GOT3 (cell line): ENCODE results near the gene CCDC191.

Experiments used
- DNase-seq: peaks from one replicate; lab custom pipeline; 2025; ENCODE audit warnings: mixed read lengths; lab: John Stamatoyannopoulos, UW

CCDC191 gene

DNA sequence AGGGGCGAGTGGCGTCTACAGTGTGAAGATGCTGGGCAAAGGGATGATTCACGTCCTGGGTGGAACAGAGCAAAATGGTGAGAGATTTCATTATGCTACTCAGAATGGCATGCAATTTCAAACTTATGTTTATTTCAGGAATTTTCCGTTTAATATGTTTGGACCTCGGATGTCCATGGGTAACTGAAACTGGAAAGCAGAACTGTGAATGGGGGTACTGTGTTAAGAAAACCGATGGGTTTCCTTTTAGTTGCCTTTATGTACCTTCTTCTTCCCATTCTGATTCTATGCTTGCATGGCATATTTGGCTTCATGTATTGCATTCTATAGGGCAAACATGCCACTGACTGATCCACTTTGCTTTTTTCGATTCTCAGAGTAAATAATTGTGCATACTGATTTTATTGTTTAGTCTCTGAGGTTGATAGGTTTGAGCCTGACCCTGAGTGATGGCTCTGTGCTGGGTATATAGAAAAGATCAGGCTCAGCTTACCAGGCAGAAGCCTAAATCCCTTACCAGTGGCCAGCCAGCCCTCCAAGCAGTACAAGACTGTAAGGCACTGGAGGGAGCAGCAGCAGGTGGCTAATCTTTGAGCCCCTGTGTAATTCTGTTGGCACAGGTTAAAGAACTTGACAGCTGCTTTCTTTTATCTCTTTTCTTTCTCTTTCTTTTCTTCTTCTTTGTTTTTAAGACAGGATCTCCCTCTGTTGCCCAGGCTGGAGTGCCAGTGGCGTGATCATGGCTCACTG lies 4.8 kb upstream of the CCDC191 start:
- no peak for DNase-seq

DNA sequence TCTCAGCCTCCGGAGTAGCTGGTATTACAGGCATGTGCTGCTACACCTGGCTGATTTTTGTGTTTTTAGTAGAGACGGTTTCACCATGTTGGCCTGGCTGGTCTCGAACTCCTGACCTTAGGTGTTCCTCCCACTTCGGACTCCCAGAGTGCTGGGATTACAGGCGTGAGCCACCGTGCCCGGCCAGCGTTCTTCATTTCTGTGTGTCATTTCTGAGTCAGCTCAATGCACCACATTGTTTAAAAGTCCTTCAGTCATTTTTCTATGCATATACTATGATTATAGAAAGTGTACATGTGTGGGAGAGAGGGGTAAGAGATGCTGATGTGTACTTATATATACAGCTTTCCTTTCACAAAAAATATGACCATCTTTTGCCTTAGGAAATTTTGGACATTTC lies 2.3 kb upstream of the CCDC191 start:
- no peak for DNase-seq

DNA sequence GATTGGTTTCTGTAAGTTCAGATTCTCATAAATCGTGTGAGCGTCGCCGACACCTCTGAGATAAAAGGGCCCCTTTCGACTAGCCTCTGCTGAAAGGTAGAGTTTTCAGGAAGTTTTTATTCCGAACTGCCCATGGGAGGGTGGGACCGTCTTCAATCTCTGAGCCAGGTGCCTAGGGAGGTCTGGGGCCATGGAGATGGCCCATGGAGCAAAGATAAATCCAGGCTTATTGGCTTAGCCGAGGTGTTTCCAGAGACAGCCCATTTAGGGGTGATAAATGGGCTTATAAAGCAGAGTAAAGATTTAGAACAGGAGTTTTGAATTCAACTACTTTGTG lies 653 bp upstream of the CCDC191 start:
- DNase-seq: no peak

DNA sequence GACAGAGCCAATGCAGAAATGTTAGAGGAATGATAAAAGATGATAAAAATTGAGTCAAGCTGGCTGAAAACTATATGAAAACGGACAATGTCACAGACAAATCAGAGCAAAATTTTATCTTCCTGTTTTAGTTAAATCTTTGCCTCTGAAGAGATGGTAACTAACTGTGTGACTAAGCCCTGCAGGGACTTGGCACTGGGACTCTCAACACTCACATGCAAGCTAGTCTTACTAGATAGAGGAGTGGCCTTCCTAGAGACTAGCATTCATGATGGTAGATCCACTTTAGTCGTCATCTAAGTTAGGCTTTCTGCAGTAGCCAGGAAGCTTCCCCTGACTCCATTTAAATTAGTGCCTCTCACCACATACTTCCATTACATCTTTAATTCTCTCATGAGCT lies 4.1 kb downstream of the CCDC191 start:
- DNase-seq: no peak

DNA sequence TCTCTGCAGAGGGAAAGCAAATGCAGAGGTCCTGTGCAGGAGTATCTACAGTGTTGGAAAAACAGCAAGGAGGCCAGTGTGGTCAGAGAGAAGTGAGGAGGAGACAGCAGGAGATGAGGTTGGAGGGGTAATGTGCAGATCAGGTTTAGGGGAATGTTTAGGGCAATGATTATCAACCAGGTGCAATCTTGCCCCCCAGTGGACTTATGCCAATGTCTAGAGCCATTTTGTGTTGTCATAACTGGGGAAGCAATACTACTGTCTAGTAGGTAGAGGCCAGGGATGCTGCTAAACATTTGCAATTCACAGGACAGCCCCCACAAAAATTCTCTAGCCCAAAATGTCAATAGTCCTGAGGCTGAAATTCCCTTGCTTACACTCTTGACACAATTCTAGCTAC lies 13.1 kb downstream of the CCDC191 start:
- no peak for DNase-seq

DNA sequence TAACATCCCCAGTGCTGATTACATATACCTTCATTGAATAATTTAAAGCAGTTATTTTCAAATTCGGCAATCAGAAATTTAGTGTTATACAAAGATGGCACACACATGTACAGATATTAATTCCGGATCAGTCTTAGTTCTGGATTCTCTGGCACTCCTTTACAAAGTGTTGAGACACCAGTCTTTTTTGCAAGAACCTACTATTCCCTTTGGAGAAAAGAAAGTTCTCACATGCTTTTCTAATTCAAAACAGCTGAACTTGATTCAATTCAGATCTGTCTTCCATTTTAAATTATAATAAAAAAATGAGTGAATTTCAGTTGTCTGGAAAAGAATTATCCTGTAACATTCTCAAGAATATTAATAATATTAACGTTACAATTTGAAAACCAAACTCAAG lies 20.4 kb downstream of the CCDC191 start:
- no peak for DNase-seq

DNA sequence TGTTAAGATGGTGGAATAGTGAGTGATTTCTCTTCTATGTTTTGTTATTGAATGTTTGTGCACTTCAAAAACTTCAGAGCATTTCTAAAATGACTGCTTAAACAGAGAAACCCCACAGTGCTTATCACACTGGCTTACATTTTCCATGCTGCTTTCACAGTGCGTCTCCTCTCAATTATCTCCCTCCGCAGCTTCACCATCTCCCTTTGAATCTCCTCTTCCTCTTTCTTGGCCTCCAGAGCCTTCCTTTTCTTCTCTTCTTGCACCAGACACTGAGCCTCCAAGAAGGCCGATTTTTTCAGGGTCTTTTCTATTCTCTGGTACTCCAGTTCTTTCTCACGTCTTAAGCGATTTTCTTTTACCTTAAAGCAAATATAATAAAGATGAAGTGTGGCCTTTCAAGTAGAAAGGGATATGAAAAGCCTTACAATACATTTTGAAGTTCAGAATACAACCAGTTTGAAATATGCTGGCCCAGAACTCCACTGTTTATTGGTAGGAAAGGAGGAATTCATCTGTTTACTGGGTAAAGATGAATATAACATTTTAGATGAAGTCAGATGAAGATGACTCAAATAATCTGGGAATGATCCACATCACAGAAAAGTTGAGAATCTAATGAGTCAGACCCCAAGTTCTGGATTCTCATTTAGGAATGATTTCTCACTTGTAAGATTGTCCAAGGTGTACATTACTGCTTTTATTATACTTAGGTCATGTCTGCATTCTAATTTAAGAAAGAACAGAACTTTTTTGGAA lies 21.4 kb downstream of the CCDC191 start:
- no peak for DNase-seq

DNA sequence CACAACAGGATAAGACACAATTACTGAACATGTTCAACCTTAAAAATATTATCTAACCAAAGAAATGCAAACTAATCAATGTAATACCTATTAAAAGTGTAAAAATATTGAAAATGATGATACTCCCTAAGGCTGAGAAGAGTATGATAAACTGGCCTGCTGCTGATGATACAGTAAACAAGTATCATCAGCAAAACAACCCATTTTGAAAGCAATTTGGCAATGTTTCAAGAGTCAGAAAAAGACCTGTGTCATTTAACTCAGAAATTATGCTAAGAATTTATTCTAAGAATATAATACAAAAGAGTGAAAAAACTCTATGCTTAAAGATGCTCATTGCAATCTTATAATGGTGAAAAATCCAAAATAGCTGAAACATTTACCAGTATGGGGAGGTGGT lies 22.1 kb downstream of the CCDC191 start:
- no peak for DNase-seq

DNA sequence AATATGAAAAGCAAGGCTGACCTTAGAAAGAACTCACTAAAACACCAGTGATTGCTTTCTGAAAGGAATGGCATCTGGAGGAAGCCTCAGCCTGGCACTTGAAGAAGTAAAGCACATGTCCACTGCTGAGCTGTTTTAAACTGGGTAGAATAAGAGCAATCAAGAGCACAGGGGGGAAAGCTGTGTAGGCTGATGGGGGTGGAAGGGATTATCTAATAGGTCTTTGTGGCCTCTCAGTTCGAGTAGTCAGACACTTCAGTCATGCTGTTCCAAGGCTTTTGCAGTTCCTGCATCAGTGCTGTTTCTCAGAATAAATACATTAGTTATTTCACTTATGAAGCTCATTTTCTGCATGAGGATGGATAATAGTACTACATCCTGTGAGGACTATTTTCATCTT lies 22.6 kb downstream of the CCDC191 start:
- DNase-seq: no peak

DNA sequence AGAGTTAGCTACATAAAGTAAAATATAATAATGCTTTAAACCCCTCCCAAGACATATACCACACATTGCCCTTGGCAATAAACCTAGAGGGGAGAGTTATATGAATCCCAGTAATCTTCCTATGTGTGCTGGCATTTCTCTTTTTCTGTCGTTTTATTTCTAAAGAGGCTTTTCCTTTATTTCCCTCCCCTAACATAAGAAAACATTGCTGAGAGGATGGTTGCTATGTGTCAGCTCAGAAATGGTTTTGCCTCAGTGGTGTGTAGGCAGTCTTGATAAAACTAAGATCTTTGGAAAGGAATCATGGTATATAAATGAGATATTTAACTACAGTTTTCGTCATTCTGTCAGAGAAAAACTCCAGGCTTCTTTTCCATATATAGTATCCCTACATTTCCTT lies 30.0 kb downstream of the CCDC191 start:
- DNase-seq: no peak

DNA sequence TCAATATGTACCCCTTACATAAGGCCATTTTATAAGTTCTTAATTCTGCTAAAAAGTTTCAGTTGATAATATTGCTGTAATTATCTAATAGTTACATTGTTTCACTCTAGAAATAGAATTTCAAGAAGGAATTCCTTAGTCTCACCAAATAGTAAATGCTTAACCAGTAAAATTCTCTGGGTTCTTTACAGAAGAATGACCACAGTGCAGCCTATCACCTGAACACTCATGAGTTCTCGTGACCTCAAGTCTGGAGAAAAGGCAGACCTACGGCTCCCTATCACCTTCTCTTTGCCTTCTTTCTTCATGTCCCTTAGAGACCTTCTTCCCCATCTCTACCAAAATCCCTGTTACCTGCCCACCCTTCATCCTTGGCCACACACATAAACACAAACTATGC lies 30.9 kb downstream of the CCDC191 start:
- no peak for DNase-seq

DNA sequence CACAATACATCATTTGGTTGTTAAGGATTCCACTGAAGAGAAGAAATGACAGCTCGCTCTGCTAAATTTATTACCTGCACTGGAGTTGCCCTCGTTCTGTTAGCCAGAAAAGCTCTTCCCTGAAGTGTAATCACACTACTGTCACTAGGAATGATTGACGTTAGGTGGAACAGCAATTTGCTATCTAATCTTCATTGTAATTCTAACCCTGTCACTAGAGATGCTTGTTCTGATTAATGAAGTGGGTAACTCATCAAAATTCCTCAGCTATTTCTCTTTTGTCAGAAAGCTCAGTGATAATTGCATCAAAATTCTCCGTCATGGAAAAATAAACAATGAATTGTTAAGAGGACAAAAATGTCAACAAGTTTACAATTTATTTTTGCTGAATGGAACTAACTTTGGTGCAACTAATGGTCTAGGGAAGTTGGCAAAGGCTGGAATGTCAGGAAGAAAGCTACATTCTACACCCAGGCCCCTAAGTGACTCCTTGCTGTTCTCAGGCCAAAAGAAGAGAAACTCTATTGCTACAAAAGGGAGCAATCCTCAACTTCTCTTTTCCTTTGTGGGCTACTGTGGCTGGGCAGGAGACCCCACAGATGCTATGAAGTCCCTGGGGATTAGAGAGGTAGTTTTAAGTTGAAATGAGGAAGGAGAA lies 34.1 kb downstream of the CCDC191 start:
- no peak for DNase-seq

DNA sequence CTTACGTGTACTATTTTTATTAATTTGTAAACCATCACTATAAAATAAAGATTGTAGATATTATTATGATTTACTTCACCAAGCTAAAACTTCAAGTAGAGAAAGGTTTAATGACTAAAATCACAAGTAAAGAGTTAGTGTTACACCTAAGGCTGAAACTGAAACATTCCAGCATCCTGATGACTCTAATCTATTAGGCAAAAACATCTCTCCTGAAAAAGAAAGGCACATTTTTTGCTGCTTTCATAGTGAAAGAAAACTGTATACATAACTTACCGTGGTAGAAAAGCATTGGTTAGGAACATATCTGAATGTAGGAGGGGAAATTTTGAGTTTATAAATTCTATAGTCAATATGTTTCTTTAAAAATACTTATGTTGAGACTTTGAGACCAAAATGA lies 35.4 kb downstream of the CCDC191 start:
- no peak for DNase-seq

DNA sequence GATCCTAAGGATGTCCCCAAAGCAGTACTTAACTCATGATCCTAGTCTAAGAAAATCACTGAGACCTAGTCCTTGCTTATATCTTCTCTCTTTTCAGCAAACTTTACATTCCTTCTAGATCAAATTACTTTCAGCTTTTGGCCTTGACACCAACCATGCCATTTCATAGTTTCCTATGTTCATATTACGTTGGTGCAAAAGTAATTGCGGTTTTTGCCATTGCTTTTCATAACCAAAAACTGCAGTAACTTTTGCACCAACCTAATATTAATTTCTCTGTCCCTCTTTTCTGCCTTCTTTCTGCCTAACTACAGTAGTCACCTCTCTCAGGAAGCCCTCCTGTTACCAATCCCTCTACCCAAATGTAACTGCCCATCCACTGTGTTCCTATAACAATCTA lies 36.8 kb downstream of the CCDC191 start:
- DNase-seq: no peak

DNA sequence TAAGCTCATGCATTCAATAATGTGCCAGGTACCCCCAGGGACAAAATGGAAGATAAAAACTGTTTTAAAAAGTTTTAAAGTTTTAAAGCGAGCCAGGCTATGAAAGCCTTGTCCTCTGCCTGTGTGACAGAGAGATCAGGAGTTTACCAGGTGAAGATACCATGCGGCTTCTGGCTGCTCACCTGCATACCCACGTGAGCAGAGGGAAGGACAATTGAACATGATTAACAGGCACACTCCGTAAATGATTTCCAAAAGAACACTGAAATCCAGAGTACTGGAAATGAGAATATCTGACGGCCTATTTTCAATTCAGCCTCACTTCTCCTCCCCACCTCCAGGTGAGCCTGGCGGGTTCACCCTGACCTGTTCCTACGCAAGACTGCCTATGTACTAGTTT lies 42.1 kb downstream of the CCDC191 start:
- no peak for DNase-seq

DNA sequence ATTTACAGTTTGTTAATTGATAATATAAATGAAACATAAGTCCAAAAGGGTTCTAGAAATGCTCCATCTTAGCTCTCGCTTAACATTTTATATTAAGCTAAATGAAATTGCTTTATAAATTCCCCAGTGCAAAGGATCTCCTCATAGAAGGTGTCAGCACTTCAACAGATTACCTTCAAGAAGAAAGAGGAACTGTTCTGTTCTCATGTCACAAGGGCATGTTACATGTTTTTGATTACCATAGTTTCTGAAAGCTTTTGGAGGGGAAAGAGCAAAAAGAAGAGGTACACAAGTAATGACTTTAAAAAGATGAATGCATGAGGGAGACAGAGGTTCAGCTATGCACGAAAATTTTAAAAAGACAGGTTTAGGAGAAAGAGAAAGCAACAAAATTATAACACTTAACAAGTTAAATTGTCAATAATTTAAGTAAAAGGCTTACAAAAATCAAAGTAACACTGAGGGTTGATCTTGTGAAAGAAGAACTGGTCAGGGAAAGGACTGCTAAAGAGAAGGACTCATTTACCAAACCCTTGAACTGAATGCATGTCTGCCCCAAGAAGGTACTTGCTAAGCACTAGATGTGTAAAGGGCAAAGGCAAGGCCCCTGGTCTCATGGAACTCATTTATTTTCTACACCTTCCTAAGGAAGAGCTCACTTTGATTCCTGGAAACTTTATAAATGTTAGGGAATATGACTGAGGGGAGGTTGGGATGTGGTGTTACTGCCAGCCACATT lies 45.1 kb downstream of the CCDC191 start:
- no peak for DNase-seq

DNA sequence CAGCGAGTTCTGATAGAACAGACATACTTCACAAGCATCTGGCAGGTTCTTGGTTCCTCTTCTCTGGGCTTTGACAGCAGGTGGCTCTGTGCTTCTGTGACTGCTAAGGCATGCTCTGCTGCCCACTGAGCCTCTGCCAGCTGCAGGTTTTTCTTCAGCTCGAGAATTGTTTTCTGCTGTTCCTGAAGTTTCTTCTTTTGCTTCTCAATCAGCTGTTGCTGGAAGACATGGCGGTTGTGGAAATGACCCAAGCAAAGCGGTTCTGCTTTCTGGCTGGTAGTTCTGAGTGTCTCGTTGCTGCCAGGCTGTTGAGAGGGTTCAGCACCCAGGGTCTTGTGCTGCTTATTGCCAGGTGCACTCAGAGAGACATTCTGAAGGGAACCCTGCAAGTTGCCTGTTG lies 50.8 kb downstream of the CCDC191 start:
- no peak for DNase-seq

DNA sequence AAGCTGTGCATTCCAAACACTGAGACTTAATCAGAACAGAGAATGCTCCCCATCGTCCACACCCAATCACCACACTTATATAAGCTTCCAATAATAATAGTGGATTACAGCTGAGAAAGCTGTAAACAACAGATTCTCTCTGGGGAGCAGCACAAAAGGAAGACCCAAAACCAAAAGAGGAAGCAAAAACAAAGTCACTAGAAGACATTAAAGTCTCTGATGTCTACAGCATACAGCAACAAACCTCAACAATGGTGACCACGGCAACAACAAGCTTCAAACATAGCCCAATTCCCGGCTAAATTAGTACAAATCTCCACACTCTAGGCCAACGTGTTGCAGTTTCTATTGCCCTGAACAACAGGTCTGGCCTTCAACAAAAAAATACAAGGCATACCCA lies 70.8 kb downstream of the CCDC191 start:
- DNase-seq: no peak

DNA sequence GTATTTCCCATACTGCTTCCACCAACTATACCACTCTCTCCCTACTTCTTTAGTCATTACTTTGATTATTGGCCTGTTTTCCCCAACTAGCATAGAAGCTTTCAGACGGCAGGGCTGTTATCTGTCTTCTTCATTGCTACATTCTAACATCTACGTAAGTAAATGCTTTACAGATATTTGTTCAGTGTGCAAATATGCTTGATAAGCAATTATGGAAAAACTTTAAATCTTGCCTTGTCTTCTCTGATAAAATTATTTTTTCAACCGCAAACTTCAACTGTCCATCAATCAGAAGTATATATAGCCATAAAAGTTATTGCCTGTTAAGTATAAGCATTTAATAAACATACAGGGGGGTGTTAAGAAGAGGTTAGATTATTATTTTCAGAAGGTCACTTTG lies 72.8 kb downstream of the CCDC191 start:
- no peak for DNase-seq

DNA sequence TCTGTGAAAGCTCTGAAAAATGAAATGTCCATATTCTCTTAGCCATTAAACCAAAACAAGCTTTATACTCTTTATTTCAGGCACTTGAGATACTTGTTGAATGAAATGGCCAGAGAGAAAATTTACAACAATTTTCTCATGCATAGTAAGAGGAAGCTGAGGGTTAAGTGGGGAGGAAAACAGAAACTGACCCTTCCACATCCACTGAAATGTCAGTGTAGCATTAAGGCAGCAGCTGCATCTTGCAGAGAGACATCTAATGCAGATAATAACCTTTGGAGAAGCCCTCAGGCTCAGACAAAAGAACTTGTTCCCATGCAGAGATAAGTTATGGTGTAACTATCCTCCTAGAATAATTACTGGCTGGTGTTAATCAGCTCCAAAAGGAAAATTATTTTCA lies 74.5 kb downstream of the CCDC191 start:
- no peak for DNase-seq

DNA sequence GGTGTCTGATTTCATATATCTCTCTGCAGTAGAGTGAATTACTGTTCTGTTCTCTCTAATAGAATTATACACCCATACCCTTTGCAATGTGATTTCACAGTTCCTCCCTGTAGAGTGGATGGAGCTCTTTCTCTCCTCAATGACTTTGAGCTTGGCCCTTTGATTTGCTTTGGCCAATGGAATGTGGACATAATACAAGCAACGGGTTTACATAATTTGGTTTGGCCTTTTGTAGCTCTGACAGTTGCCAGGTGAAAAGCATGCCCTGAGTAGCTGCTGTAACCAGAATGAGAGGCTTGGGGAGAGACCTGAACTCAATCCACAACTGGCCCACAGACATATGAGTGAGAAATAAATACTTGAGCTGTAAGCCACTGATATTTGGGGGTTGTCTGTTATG lies 76.4 kb downstream of the CCDC191 start:
- DNase-seq: no peak

DNA sequence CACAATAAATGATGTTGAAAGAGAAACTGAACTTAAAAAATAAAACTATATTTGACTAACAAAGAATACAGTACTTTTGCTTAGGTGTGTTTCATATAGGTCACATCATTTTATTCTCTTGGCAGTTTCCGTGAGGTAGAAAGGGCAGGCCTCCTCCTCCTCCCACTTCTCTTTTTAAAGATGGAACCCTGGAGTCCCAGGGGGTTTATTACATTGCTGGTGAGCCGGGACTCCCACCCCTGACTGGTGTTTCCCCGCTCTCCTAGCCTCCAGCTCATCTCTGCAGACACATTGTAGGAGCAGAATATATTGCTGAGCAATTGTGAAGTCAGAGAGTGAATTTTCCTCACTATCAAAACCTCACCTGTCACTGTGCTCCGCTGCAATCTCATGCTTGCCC lies 78.5 kb downstream of the CCDC191 start:
- DNase-seq: no peak

DNA sequence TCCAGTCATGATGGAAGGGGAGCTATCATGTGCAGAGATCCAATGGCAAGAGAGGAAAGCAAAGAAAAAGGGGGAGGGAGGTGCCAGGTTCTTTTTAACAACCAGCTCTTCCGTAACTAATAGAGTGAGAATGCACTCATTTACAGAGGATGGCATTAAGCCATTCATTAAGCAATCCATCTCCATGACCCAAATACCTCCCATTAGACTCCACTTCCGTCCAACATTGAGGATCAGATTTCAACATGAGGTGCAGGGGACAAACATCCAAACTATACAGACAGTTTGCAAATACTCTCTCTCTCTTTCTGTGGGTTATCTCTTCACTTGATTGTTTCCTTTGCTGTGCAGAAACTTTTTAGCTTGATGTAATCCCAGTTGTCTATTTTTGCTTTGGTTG lies 87.3 kb downstream of the CCDC191 start:
- DNase-seq: no peak
